Measurements from ENCODE around the gene TLE4.

TLE4 gene

DNA sequence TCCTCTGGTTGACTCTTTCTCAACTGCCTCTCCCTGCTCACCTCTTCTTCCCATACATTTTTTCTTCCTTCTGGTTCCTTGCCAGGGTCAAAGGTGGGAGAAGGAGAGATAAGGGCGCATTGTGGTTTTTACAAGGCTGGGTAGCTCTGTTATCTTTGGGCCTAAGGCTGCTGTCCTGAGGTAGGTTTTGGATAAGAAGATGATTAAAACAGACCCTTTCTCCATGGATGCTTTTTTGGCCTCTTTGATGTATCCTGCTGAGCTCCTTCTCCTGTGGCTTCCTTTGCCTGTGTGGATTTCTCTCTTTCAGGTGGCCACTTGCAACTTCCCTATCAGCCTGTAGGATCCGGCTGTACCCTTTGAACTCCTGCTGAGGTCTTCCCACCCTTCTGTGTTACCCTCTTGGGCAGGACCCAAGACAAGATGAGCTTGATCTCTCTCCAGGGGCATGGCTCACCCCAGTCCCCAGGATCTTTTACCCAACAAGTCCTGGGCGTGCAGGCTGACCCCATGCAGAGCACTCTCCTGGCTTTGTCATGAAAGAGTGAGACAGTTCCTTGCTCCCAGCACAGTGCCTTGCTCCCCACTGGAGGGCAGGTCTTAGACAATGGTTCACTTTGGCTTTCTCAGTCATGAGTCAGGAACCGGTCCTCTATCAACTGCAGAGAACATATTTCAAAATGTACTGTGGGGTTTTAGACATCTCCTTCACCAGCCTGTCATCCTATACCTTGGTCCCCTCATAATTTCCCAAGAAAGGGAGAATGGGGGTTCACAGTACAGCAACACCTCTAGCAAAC is 197.9 kb downstream of the TLE4 start:
- Histone ChIP-seq H3K9ac (ENCODE audit: low read depth, low read length, poor library complexity, severe bottlenecking) (no peak overlapping the region), H3K9me3 (ENCODE audit: insufficient read depth, low read depth, low read length) (no peaks in the 10 kb centered on the region), H3K4me1 (ENCODE audit: insufficient read depth, low read length, poor library complexity, severe bottlenecking) (peaks cover 9% of the 10 kb centered on the region), H3K79me2 (ENCODE audit: insufficient read depth, low read length) (no peaks in the 10 kb centered on the region), H3K4me3 (ENCODE audit: low read length, poor library complexity, severe bottlenecking) (no peak overlapping the region), H2AFZ (ENCODE audit: low read length) (no peak overlapping the region), H3F3A (ENCODE audit: low read depth) (no peaks in the 10 kb centered on the region), H3K4me2 (ENCODE audit: low read depth, low read length, poor library complexity, severe bottlenecking) (no peak overlapping the region), H3K27me3 (ENCODE audit: insufficient read depth, low read length, poor library complexity, severe bottlenecking) (no peaks in the 10 kb centered on the region), H3K36me3 (ENCODE audit: insufficient read depth, low read length) (no peaks in the 10 kb centered on the region), H4K20me1 (ENCODE audit: insufficient read depth, low read length, poor library complexity, severe bottlenecking) (no peaks in the 10 kb centered on the region), H3K9me2 (replicated peaks; ENCODE audit: low read depth, low read length) (no peaks in the 10 kb centered on the region)
- TF ChIP-seq, protein P1, sequence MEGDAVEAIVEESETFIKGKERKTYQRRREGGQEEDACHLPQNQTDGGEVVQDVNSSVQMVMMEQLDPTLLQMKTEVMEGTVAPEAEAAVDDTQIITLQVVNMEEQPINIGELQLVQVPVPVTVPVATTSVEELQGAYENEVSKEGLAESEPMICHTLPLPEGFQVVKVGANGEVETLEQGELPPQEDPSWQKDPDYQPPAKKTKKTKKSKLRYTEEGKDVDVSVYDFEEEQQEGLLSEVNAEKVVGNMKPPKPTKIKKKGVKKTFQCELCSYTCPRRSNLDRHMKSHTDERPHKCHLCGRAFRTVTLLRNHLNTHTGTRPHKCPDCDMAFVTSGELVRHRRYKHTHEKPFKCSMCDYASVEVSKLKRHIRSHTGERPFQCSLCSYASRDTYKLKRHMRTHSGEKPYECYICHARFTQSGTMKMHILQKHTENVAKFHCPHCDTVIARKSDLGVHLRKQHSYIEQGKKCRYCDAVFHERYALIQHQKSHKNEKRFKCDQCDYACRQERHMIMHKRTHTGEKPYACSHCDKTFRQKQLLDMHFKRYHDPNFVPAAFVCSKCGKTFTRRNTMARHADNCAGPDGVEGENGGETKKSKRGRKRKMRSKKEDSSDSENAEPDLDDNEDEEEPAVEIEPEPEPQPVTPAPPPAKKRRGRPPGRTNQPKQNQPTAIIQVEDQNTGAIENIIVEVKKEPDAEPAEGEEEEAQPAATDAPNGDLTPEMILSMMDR (conservative IDR thresholded peaks at IDR 0.05; ENCODE audit: low read length): no peak
- no peak for TF ChIP-seq EZH2phosphoT487 (IDR thresholded peaks at IDR 0.05; ENCODE audit: borderline replicate concordance)

DNA sequence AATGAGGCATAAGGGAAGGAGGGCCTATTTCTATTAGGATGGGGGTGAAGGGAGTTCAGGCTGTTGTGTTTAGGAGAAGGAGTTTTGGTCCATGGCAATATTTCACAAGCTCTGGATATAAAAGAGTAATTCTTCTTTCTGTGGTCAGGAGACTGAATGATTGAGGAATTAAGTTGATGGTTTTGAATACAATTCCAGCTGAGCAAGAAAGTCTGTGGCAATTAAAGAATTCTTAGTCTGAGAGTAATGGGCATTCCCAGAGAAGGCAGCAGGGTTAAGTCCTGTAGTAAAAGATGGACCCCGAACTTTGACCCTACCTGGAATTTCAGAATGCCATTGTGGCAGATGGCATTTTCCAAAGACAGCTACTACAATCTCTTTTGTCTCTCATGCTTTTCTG is 202.6 kb downstream of the TLE4 start:
- Histone ChIP-seq H2AFZ (ENCODE audit: low read length) (no peak overlapping the region), H3K4me2 (ENCODE audit: low read depth, low read length, poor library complexity, severe bottlenecking) (no peak overlapping the region), H3K4me3 (ENCODE audit: low read length, poor library complexity, severe bottlenecking) (no peak overlapping the region), H3K9ac (ENCODE audit: low read depth, low read length, poor library complexity, severe bottlenecking) (no peak overlapping the region), H3K9me2 (replicated peaks; ENCODE audit: low read depth, low read length) (no peaks in the 10 kb centered on the region), H3K36me3 (ENCODE audit: insufficient read depth, low read length) (no peaks in the 10 kb centered on the region), H3F3A (ENCODE audit: low read depth) (no peaks in the 10 kb centered on the region), H3K27me3 (ENCODE audit: insufficient read depth, low read length, poor library complexity, severe bottlenecking) (no peaks in the 10 kb centered on the region), H4K20me1 (ENCODE audit: insufficient read depth, low read length, poor library complexity, severe bottlenecking) (no peaks in the 10 kb centered on the region), H3K79me2 (ENCODE audit: insufficient read depth, low read length) (no peaks in the 10 kb centered on the region), H3K4me1 (ENCODE audit: insufficient read depth, low read length, poor library complexity, severe bottlenecking) (no peaks in the 10 kb centered on the region), H3K9me3 (ENCODE audit: insufficient read depth, low read depth, low read length) (no peaks in the 10 kb centered on the region)
- TF ChIP-seq, protein P1 (conservative IDR thresholded peaks at IDR 0.05; ENCODE audit: low read length): no peak
- TF ChIP-seq EZH2phosphoT487 (IDR thresholded peaks at IDR 0.05; ENCODE audit: borderline replicate concordance): no peak

All from Loucy (cell line).